Esophagus squamous epithelium (tissue), 5 donors: Measurements from ENCODE around the gene GADD45B. TPM values are rescaled to one million over a fixed set of nuclear protein-coding genes. Genes with fewer than 3 reads are reported as not detected.

ENCODE experiments used
- DNase-seq: peaks from one replicate; lab custom pipeline; 2025; lab: John Stamatoyannopoulos, UW
- H3K27ac ChIP-seq, 4 donors: fragments of 200-600 bp; sonication (generic); one replicate each; pipeline ENCODE4 v1.5.1; 2016 to 2019; ENCODE audit warnings: mild to moderate bottlenecking in 1 of 4
- H3K27me3 ChIP-seq, 4 donors: fragments of 200-600 bp; sonication (generic); 1 replicate in 3 of 4; 2 replicates in 1 of 4; pipeline versions ENCODE4 v1.5.1 to v1.6.0; 2017 to 2021; ENCODE audit warnings: antibody characterized with exemption in 1 of 4
- H3K36me3 ChIP-seq, 3 donors: fragments of 200-600 bp; sonication (generic); one replicate each; pipeline ENCODE4 v1.5.1; 2016 to 2019
- H3K4me1 ChIP-seq, 3 donors: fragments of 200-600 bp; sonication (generic); one replicate each; pipeline ENCODE4 v1.5.1; 2017 to 2019
- H3K4me3 ChIP-seq, 4 donors: fragments of 200-600 bp; sonication (generic); 1 replicate in 3 of 4; 2 replicates in 1 of 4; pipeline ENCODE4 v1.5.1; 2016 to 2019; ENCODE audit warnings: mild to moderate bottlenecking in 2 of 4, moderate library complexity in 1 of 4
- H3K9me3 ChIP-seq, 3 donors: fragments of 200-600 bp; sonication (generic); one replicate each; pipeline ENCODE4 v1.5.1; 2016 to 2019
- POLR2A ChIP-seq, 4 donors: fragments of 450-650 bp; IDR thresholded peaks; one replicate each; pipeline ENCODE4 v1.6.1; 2017; ENCODE audit warnings: antibody characterized with exemption in 4 of 4, mild to moderate bottlenecking in 4 of 4, moderate library complexity in 3 of 4
- WGBS, 2 donors: methylation state at CpG; one replicate each; pipeline ENCODE4 v1.1.5; 2018; 5-methylcytosine and 5-hydroxymethylcytosine counted together
- intact Hi-C: fragments of 100-400 bp; cut with DNase I; formaldehyde crosslinking; loops from one replicate; pipeline ENCODE4 v1.15.0; 2022
- total RNA-seq, 4 donors: library from RNA; depleted of rRNA; stranded (reverse); fragments of >200 nt; gene quantifications; one replicate each; pipeline ENCODE4 v1.1.0, GENCODE V29; 2016
- TF ChIP-seq, protein P1 (sequence below), 6 experiments: fragments of 450-650 bp in 4 of 6; fragments of 200-600 bp in 2 of 6; sonication (generic) in 2 of 6; IDR thresholded peaks; one replicate each; pipeline ENCODE4 v1.5.1; 2016 to 2019; ENCODE audit warnings: antibody characterized with exemption in 6 of 6, mild to moderate bottlenecking in 4 of 6, moderate library complexity in 4 of 6
- donor health status: DM: yes; HTN: yes; CAD: no.

GADD45B gene
- total RNA-seq, 4 donors from 2014 or later = 21.6 to 40.1 (median 28.7) TPM

- no peaks in the 10 kb centered on the region for H3K9me3 ChIP-seq
- intact Hi-C loops = no loop called here
- peaks cover 15 to 88% (median 38%) of the 10 kb centered on the region in 3 donors for H3K36me3 ChIP-seq
- no peak overlapping the region for H3K27ac ChIP-seq
- WGBS, 2 donors = 88 to 92% methylated on average over 5 to 6 of the region's 30 CpGs
- no peak for DNase-seq
- TF ChIP-seq, protein P1, sequence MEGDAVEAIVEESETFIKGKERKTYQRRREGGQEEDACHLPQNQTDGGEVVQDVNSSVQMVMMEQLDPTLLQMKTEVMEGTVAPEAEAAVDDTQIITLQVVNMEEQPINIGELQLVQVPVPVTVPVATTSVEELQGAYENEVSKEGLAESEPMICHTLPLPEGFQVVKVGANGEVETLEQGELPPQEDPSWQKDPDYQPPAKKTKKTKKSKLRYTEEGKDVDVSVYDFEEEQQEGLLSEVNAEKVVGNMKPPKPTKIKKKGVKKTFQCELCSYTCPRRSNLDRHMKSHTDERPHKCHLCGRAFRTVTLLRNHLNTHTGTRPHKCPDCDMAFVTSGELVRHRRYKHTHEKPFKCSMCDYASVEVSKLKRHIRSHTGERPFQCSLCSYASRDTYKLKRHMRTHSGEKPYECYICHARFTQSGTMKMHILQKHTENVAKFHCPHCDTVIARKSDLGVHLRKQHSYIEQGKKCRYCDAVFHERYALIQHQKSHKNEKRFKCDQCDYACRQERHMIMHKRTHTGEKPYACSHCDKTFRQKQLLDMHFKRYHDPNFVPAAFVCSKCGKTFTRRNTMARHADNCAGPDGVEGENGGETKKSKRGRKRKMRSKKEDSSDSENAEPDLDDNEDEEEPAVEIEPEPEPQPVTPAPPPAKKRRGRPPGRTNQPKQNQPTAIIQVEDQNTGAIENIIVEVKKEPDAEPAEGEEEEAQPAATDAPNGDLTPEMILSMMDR (IDR thresholded peaks at IDR 0.05) = no peak
- no peak for TF ChIP-seq POLR2A (IDR thresholded peaks at IDR 0.05)
- no peak overlapping the region for H3K4me3 ChIP-seq
- no peaks in the 10 kb centered on the region for H3K27me3 ChIP-seq
- H3K4me1 ChIP-seq = peaks cover 0 to 7% (median 0%) of the 10 kb centered on the region in 3 donors
These were observed 42.1 kb upstream of the GADD45B start for GRCh38 chr19:2433854-2434253.

GRCh38 chr19:2434267-2434666 lies 41.7 kb upstream of the GADD45B start:
- TF ChIP-seq, protein P1 (IDR thresholded peaks at IDR 0.05) = no peak
- TF ChIP-seq POLR2A (IDR thresholded peaks at IDR 0.05) = no peak
- Histone ChIP-seq H3K27ac (no peak overlapping the region), H3K27me3 (no peaks in the 10 kb centered on the region), H3K36me3 (peaks cover 15 to 91% (median 38%) of the 10 kb centered on the region in 3 donors), H3K4me1 (peaks cover 0 to 3% (median 0%) of the 10 kb centered on the region in 3 donors), H3K4me3 (no peak overlapping the region), H3K9me3 (no peaks in the 10 kb centered on the region)
- no peak for DNase-seq
- intact Hi-C loops = no loop called here
- 94 to 95% methylated on average over 4 to 9 of the region's 22 CpGs for WGBS, 2 donors

GRCh38 chr19:2434721-2435265 lies 41.1 kb upstream of the GADD45B start:
- Histone ChIP-seq H3K4me1 (no peaks in the 10 kb centered on the region), H3K27ac (no peak overlapping the region), H3K4me3 (no peak overlapping the region), H3K9me3 (no peaks in the 10 kb centered on the region), H3K27me3 (no peaks in the 10 kb centered on the region), H3K36me3 (peaks cover 15 to 88% (median 38%) of the 10 kb centered on the region in 3 donors)
- no peak for TF ChIP-seq POLR2A (IDR thresholded peaks at IDR 0.05)
- TF ChIP-seq, protein P1 (IDR thresholded peaks at IDR 0.05) = no peak
- intact Hi-C loops = no loop called here
- WGBS, 2 donors = no CpG with 5 or more reads among the region's 42 CpGs
- no peak for DNase-seq

- H3K4me3 ChIP-seq = no peak overlapping the region
- DNase-seq = no peak
- TF ChIP-seq, protein P1 (IDR thresholded peaks at IDR 0.05) = no peak
- TF ChIP-seq POLR2A (IDR thresholded peaks at IDR 0.05) = no peak
- H3K27me3 ChIP-seq = no peaks in the 10 kb centered on the region
- H3K36me3 ChIP-seq = peaks cover 15 to 86% (median 36%) of the 10 kb centered on the region in 3 donors
- intact Hi-C loops = no loop called here
- WGBS, 2 donors = 91 to 97% methylated on average over 10 to 26 of the region's 39 CpGs
- no peaks in the 10 kb centered on the region for H3K4me1 ChIP-seq
- H3K9me3 ChIP-seq = no peaks in the 10 kb centered on the region
- H3K27ac ChIP-seq = no peak overlapping the region
These were observed 39.5 kb upstream of the GADD45B start for GRCh38 chr19:2436384-2436783.

GRCh38 chr19:2436926-2437325 lies 39.0 kb upstream of the GADD45B start:
- H3K9me3 ChIP-seq = no peaks in the 10 kb centered on the region
- WGBS, 2 donors = 100% methylated on average over 1 of the region's 15 CpGs; no CpG with 5 or more reads in 1 of the 2 donors
- peaks cover 20 to 86% (median 39%) of the 10 kb centered on the region in 3 donors for H3K36me3 ChIP-seq
- no peaks in the 10 kb centered on the region for H3K4me1 ChIP-seq
- no peak for DNase-seq
- intact Hi-C loops = no loop called here
- no peak for TF ChIP-seq POLR2A (IDR thresholded peaks at IDR 0.05)
- TF ChIP-seq, protein P1 (IDR thresholded peaks at IDR 0.05) = no peak
- H3K27ac ChIP-seq = no peak overlapping the region
- no peak overlapping the region for H3K4me3 ChIP-seq
- no peaks in the 10 kb centered on the region for H3K27me3 ChIP-seq
